A549 (cell line): ENCODE results near the gene ADAMTS4.

ENCODE experiments used
- CTCF ChIP-seq: fragments of >200 bp; sonication (Bioruptor Twin); formaldehyde crosslinking; IDR thresholded peaks from 3 replicates; pipeline ENCODE4 v1.5.1; 2016
- HDAC2 ChIP-seq: fragments of 200-600 bp; sonication (generic); IDR thresholded peaks from 2 replicates; pipeline ENCODE4 v1.6.1; 2016
- TF ChIP-seq, protein P1 (sequence below): IDR thresholded peaks from 2 replicates; pipeline ENCODE4 v1.6.1; 2012; ENCODE audit warnings: low read depth, borderline replicate concordance
- TF ChIP-seq, protein P2 (sequence below): fragments of 150-350 bp; IDR thresholded peaks from 2 replicates; pipeline ENCODE4 v1.6.1; 2014; ENCODE audit warnings: low read depth, mild to moderate bottlenecking, low read length

- TF ChIP-seq HDAC2 (no peak), CTCF (no peak)
- TF ChIP-seq, protein P1, sequence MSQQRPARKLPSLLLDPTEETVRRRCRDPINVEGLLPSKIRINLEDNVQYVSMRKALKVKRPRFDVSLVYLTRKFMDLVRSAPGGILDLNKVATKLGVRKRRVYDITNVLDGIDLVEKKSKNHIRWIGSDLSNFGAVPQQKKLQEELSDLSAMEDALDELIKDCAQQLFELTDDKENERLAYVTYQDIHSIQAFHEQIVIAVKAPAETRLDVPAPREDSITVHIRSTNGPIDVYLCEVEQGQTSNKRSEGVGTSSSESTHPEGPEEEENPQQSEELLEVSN: no peak
- TF ChIP-seq, protein P2, sequence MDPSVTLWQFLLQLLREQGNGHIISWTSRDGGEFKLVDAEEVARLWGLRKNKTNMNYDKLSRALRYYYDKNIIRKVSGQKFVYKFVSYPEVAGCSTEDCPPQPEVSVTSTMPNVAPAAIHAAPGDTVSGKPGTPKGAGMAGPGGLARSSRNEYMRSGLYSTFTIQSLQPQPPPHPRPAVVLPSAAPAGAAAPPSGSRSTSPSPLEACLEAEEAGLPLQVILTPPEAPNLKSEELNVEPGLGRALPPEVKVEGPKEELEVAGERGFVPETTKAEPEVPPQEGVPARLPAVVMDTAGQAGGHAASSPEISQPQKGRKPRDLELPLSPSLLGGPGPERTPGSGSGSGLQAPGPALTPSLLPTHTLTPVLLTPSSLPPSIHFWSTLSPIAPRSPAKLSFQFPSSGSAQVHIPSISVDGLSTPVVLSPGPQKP: no peak
These were observed 10.5 kb downstream of the ADAMTS4 start for GRCh38 chr1:161188381-161188780.
